A172 (cell line): ENCODE data around the gene AKR1C3. TPM values are rescaled to one million over a fixed set of nuclear protein-coding genes. Genes with fewer than 3 reads are reported as not detected.
A peak's percentile ranks its signal among the peaks of the same experiment; 100 is the strongest.
"Not testable (repeated sequence)": the region's sequence is repeated elsewhere in the genome, so short reads cannot be mapped to it uniquely, and the experiment has no call there.

Experiments
- DNase-seq: peaks from one replicate; pipeline ENCODE4 v3.0.0-alpha.2; 2015; ENCODE audit warnings: low spot score
- total RNA-seq: library from RNA; depleted of rRNA; stranded (reverse); fragments of >200 nt; shearing (Covaris generic); gene quantifications from 2 replicates; pipeline ENCODE4 v1.2.3, GENCODE V29; 2014; rRNA removed

The AKR1C3 gene
- 45.3 and 120 TPM in 2 replicates for total RNA-seq

DNA sequence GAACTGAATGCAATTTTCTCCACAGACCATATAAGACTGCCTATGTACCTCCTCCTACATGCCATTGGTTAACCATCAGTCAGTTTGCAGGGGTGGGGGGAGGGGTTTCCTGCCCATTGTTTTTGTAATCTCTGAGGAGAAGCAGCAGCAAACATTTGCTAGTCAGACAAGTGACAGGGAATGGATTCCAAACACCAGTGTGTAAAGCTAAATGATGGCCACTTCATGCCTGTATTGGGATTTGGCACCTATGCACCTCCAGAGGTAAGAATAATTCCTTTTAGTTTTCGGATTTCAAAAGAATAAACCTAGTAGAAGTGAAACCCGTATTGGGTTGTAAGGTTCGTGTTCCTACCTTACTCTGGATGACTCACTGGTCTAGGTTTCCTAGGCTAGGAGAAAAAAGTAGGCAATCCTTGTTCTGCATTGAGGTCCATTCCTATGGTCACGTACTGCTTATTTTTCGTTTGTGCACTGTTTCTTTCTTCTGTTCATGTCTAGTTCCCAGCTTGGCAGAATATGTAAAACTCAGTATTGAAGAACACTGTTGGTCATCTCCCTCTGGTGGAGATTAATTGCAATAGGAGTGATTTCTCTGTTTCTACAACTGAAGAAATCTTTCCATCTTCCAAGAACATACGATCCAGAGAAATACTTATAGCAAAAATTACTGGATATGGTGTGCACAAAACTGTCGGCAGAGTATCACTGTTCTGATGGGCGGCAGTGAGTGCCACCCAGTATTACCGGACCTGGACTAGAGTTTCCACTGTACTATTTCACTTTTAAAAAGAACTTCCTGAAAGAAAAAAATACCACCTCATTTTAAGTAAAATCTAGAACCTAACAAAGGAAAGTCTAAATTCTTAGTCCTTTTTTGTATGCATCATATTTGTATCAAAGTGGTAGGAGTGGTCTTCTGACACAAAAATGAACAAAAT lies at the start of gene AKR1C3:
Gene AKR1C3 (plus strand): TSS at position 150 of the 941 bp plus-strand sequence. CDS start 31 bp downstream, at position 181.
- DNase-seq: peak; percentile 82

GRCh38 chr10:5045095-5045494 lies 49.1 kb upstream of the AKR1C3 start:
- no peak for DNase-seq

DNA sequence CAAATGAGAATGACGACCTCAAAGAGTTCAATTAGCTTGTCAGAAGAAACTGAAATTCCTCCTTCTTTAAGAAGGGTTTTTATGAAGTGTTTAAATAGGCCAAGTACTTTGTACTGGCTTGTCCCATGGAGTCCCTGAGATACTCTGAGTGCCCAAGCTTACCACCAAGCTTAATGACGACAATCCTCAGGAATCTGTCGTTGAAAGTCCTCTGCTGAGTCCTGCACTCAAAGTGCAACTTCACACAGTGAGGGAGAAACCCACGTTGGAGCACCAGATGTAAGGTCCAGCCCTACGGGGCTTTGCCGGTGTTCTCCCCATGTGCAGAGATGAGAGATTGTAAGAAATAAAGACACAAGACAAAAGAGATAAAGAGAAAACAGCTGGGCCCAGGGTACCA lies 47.8 kb upstream of the AKR1C3 start:
- no peak for DNase-seq

DNA sequence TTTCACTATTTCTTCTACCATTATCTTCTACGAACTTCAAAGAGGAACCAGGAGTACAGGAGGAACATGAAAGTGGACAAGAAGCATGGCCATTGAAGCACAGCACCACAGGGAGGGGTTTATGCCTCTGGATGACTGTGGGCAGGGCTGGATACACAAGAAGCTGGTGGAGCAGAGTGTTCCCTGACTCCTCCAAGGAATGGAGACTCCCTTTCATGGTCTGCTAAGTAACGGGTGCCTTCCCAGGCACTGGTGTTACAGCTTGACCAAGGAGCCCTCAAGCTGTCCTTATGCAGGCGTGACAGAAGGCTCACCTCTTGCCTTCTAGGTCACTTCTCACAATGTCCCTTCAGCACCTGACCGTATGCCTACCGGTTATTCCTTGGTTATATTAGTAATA lies 47.2 kb upstream of the AKR1C3 start:
- not testable (repeated sequence) for DNase-seq

DNA sequence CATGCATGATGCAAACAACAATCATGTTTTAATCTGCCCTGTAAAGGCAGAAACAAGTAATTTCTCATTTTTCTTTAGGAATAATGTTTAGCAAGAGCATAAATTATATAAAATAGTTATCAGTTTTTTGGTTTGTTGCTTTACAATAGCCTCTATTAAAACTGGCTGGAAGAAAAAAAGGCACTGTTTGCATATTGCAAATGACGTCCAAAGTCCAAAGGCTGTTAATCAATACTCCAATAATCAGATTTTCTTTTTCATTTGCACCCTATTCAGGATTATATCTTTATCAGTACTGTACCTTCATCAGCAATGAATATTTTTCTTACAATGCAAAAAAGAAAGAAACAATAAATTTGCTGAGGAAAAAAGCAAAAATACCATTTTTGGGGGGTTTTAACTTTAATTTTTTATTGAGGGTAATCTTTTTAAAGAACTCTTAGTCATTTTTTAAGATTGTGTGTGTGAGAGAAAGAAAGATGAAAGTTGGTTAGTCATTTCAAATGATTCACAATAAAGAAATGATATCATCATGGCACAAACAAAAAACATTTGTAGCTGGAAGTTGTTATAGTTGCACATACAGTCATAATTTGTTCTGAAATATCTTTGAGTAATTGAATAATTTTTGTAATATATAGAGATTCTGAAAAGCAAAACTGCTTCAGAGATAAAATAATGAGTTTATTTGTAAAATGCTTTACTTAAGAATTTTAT lies 46.1 kb upstream of the AKR1C3 start:
- no peak for DNase-seq

- DNase-seq: not testable (repeated sequence)
These were observed 41.2 kb upstream of the AKR1C3 start for GRCh38 chr10:5052951-5053500.

- not testable (repeated sequence) for DNase-seq
These were observed 39.4 kb upstream of the AKR1C3 start for GRCh38 chr10:5054831-5055230.

DNA sequence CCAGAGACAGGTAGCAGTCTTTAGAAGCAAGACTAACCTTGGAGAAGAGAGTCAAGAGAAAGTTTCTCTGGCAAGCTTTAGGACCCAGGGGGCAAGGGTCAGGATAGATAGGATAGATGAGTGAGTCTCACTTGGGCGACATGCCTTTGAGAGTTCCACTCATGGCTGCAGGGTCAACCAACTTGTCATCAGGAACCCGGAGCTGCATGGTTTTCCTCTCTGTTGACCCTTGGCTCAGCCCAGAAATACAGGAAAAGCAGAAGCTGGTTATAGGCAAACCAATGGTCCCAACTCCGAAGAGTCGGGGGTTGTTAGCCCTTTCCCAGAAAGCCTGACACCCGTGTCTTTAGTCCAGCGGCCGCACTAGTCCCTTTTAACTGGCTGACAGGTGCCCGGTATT lies 34.9 kb upstream of the AKR1C3 start:
- not testable (repeated sequence) for DNase-seq

DNA sequence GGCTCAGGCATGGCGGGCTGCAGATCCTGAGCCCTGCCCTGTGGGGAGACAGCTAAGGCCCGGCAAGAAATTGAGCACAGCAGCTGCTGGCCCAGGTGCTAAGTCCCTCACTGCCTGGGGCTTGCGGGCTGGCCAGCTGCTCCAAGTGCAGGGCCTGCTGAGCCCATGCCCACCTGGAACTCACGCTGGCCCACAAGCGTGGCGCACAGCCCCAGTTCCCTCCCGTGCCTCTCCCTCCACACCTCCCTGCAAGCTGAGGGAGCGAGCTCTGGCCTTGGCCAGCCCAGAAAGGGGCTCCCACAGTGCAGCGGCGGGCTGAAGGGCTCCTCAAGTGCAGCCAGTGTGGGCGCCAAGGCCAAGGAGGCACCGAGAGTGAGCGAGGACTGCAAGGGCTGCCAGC lies 33.4 kb upstream of the AKR1C3 start:
- not testable (repeated sequence) for DNase-seq

GRCh38 chr10:5064656-5065055 lies 29.6 kb upstream of the AKR1C3 start:
- no peak for DNase-seq

- no peak for DNase-seq
These were observed 25.8 kb upstream of the AKR1C3 start for GRCh38 chr10:5068274-5068984.

- no peak for DNase-seq
These were observed 23.4 kb upstream of the AKR1C3 start for GRCh38 chr10:5070648-5071410.

DNA sequence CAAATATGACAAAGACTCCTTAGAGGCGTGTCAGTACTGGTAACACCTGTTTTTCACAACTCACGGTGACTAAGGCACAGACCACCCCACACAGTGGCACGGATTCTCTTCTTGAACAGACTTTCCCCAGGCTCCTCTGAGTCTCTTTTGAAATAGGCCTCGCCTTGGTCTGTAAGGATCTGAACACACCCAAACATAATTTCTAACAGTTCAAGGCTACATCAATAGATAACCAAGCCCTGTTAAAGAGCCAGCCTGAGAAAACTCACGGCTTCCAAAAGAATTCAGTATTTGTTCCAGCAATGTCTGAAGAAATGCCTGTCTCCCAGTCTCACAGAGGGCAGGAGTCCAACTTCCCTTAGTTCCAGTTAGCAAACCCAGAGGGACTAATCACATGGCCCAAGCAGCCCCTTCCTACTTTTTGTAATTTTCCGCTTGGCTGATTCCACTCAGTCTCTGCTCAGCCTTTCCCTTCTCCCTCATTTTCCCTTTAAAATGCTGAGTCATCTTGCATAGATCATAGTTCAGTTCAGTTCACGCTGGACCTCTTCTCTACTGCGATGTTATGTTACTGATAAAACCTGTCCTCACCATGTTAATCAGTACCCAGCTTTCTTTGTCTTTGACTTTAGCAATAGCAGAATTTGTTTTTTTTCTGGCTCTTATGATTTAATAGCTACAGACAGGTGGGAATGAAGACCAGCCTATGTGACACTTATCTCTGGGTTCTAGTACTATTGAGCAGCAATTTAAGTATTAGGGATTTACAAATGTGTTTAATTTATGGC lies 22.6 kb upstream of the AKR1C3 start:
- DNase-seq: peak; percentile 71

DNA sequence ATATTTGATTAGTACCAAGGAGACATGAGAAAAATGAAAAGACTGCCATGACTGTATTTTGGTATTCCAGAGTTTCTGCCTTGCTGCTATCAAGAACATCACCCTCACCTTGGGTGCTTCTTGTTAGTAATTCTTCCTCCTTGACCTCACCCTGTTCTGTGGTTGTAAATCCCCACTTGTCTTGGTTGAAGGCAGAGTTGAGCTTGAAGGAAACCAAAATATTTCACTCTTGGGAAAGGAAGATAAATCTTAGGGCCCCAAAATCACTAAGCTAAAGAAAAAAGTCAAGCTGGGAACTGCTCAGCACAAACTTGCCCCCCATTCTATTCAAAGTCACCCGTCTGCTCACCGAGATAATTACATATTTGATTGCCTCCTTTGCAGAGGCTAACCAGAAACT lies 20.6 kb upstream of the AKR1C3 start:
- DNase-seq: no peak

DNA sequence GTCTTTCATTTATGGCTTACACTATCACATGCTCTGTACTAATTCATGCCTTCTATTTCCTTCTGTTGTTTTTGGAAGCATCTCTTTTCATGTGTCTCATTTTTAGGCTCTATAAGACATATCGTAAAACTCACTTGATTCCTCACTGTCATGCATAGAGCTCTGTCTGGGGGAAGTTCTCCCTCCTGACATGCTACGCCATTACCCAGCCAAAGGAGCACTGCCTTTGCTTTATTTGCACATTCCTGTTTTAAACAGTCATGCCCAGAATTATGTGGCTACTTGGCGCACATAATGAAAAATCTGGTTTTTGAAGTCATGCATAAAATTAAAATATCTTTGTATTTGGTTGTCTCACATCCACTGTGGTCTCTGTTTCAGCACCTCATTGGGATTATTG lies 17.6 kb upstream of the AKR1C3 start:
- DNase-seq: no peak

DNA sequence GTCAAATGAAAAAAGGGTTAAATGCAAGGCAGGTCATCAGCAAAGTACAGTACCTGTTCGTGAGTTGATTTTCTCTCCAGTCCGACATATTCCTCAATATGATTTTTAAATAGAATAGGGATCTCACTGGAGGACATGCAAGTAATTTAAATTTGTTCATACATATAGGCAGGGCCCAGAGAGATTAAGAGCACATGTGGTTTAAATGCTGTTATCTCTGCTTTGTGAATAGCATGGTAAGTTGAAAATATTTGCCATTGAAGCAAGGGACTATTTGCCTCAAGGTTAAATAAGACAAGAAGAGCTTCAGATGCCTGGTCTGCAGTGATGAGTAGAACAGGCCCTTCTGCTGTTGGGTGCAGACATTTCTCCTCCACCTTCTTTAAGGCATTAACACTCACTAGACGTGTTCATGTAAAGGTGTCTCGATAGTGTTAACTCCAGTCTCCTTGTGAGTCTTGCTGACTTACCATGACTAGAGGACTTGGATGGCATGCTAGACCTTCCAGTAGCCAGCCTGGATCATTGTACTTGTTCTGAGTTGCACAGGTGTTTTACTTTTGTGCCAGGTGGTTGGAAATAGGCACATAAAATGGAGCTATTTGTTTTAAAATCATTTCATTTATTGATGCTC lies 15.6 kb upstream of the AKR1C3 start:
- DNase-seq: peak; percentile 25

- no peak for DNase-seq
These were observed 14.8 kb upstream of the AKR1C3 start for GRCh38 chr10:5079306-5079830.

DNA sequence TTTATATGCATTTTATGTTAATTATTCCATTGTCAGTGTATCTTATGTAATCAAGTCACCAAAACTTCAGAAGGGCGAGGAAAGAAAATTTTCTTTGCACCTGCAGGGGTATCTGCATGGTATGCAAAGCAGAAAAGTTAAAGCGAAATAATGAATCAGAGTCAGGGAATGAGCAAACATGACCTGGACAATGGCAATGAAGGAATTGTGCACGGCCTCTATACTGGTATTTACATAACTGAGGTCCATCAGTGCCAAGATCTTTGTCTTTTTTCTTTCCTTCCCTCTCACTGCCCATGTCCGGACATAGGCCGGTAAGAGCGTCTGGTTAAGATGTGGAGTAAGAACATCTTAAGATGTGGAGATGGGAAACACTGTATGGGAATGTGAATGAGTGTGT lies 14.4 kb upstream of the AKR1C3 start:
- no peak for DNase-seq

DNA sequence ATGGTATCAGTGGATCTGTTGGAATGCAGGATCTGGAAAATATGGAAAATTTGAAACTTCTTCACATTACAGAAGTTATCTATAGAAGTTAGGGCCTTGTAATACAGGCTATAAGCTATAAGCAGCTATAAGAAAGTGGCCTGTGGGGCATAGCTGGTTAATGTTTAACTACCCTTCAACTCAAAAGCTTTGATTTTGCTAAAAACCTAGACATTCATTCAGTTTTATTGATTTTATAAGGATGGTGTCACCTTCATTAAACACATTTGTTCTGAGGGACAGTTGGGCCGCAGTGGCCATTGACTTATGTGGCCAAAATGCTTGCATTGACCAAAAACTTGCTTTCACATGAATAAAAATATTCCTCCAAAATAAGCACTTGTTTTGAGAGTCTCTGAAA lies 13.1 kb upstream of the AKR1C3 start:
- no peak for DNase-seq
